ENCODE data around the gene TCP11L2.
"Not testable (repeated sequence)": the region's sequence is repeated elsewhere in the genome, so short reads cannot be mapped to it uniquely, and the experiment has no call there.

Gene TCP11L2

DNA sequence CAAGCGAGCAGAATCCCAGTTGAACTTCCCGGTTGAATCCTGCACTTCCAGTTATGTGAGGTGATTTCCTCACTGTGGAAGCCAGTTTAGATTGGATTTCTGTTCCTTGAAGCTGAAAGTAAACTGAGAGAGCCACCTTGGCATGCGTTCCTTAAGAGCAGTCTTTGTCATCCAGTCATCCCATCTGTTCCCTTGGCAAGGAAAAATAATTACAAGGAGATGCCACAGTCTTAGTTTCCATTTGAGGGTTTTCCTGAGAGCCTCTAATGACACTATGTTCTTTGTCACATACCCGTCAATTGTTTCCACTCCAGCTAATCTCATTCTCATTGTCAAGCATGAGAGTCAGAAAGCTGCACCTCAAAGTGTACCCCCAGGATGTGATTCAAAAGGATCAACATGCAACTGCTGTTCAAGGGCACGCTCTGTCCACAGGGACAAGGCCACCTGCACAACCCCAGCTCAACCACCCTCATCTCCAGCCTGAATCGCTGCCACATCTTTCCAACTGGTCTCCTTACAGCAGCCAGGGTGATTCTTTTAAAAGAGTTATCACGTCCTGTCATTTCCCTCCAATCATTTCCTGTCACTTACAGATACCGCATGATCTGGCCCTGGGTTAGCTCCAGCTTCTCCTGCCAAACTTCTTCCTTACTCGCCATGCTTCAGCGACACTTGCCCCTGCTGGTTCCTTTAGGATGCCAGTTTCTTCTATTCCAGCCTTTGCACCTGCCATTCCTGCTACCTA lies 18.0 kb upstream of the TCP11L2 start:
- no peak for DNase-seq (ENCODE audit: low spot score)

DNA sequence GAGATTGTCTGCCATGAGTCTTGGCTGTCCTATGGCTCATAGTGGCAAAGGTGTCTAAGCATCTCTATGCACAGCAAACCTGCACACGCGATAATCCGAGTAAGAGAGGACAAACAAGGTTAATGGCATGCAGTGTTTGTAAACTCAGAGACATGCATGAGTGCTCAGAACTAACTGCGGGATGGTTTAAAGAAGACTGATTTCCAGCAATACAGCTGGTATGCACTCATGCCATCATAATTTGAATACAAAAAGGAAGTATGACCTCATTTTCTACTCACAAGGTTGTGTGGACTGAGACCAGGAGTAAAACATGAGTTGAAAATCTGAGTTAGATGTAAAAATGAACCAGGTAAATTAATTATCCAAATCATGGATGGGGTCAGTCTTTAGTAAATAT lies 16.6 kb upstream of the TCP11L2 start:
- no peak for DNase-seq (ENCODE audit: low spot score)

- not testable (repeated sequence) for DNase-seq (ENCODE audit: low spot score)
Measured at GRCh38 chr12:106286576-106287162, 15.9 kb upstream of the TCP11L2 start.

GRCh38 chr12:106287364-106287763 lies 15.2 kb upstream of the TCP11L2 start:
- DNase-seq (ENCODE audit: low spot score), result no peak

GRCh38 chr12:106288101-106288493 lies 14.4 kb upstream of the TCP11L2 start:
- DNase-seq (ENCODE audit: low spot score), result no peak

GRCh38 chr12:106288494-106289195 lies 13.9 kb upstream of the TCP11L2 start:
- peak; percentile 75 for DNase-seq (ENCODE audit: low spot score)

DNA sequence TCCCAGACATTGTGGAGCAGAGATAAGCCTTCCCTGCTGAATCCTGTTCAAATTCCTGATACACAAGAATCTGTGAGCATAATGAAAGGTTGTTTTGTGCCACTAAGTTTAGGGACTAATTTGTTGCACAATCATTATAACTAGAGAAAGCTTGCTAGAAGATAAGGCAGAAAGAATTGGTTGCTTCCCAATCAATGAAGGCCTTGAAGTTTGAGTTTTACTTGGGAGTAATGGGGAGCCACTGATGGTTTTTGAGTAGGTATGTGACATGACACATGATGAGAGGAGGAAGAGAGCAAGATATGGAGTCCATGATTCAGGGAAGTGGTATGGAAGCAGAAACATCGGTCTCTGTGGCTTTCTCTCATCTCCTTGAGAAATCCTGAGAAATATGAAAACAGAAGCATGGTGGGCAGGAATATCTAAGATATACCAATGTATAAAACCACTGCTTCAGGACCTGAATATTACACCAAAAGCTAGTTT lies 13.3 kb upstream of the TCP11L2 start:
- peak; percentile 15 for DNase-seq (ENCODE audit: low spot score)

DNA sequence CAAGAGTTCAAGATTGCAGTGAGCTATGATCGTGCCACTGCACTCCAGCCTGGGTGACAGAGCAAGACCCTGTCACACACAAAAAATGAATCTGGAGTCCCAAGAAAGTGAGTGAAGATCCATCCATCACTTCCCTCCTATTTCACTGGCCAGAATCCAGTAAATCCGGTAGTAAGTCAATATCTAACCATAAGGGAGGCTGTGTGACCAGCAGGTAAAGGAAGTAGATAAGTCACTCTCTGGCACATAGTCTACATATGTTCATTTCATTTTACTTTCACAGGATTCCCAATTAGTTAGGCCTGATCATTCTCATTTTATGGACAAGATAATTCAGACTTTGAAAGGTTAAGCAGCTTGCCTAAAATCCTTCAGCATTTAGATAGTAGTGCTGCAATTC lies 11.9 kb upstream of the TCP11L2 start:
- no peak for DNase-seq (ENCODE audit: low spot score)

DNA sequence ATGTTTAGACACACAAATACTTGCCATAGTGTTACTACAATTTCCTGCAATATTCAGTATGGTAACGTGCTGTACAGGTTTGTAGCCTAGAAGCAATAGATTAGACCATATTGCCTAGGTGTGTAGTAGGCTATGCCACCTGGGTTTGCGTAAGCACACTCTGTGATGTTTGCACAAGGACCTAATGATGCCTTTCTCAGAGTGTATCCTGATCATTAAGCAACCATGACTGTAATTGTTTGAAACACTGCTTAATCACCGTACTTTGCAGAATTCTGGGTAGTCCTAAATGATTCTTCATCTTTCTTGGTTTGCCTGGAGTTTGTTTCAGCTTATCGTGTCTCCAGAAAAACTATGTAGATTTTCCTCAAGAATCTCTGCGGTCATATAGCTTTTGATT lies 11.2 kb upstream of the TCP11L2 start:
- no peak for DNase-seq (ENCODE audit: low spot score)

DNA sequence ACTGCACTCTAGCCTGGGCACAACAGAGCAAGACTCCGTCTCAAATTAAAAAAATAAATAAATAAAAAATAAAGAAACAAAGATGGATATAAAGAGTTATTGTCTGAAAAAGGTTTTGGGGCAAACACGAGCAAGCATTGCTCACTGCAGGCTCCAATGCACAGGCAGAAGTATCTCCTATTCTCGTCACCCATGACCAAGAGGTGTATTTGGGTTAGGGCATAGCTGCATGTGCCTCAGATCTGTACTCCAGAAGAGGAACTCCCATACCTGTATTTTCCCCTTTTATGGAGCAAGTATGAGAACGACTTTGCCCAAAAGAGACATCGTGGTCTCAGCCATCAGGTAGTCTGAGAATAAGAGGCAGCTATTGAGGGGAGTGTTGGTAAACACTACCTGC lies 10.2 kb upstream of the TCP11L2 start:
- DNase-seq (ENCODE audit: low spot score), result no peak

GRCh38 chr12:106296179-106296877 lies 6.2 kb upstream of the TCP11L2 start:
- peak; percentile 49 for DNase-seq (ENCODE audit: low spot score)

- DNase-seq (ENCODE audit: low spot score), result no peak
Measured at GRCh38 chr12:106297075-106297474, 5.5 kb upstream of the TCP11L2 start.

- no peak for DNase-seq (ENCODE audit: low spot score)
Measured at GRCh38 chr12:106297681-106298080, 4.9 kb upstream of the TCP11L2 start.

DNA sequence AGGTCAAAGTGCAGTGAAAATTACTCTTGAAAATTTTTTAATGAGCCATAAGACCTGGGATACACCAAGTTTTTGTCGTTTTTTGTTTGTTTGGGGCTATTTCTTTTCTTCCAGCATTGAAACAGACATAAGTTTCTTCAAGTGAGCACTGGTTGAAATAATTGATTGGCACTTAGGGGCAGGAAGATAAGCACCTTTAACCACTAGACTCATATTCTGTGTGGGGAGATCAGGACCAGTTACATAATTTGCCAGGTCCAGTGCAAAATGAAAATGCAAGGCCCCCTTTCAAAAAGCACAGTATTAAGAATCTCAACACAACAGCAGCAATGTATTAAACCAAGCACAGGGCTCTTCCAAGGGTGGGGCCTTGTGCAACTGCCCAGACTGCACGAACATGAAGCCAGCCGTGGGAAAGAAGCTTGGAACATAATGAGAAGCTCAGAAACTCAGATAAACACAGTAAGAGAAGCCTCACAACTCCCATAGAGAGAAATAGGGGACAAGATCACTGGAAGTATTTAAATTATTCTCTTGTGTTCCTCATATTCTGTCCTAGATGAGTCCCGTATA lies 3.2 kb upstream of the TCP11L2 start:
- peak; percentile 55 for DNase-seq (ENCODE audit: low spot score)

GRCh38 chr12:106300761-106301160 lies 1.8 kb upstream of the TCP11L2 start:
- DNase-seq (ENCODE audit: low spot score), result no peak

GRCh38 chr12:106301241-106301610 lies 1.3 kb upstream of the TCP11L2 start:
- peak; percentile 51 for DNase-seq (ENCODE audit: low spot score)

- no peak for DNase-seq (ENCODE audit: low spot score)
Measured at GRCh38 chr12:106301611-106302321, 767 bp upstream of the TCP11L2 start.

- peak; percentile 90 for DNase-seq (ENCODE audit: low spot score)
Measured at GRCh38 chr12:106303202-106303820, 778 bp downstream of the TCP11L2 start.

DNA sequence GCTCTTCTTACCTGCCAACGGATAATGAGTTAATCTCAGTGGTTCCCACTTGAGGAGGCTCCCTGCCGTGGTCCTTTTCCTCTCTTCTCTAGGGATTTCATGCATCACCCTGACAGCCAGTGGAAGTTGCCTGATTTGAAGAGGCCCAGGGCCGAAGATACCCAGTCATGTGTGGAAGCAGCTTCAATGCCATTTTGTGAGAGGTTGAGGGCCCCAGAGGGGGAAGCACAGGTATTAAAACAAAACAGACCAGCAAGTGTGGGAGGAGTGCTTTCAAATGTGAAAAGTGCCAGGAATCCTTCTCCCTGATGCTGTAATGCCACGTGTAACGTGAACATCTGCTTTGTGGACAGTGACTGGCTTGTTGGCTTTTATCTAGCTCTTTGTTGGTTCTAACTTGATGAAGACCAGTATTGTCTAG lies 1.5 kb downstream of the TCP11L2 start:
- no peak for DNase-seq (ENCODE audit: low spot score)

GRCh38 chr12:106304797-106305196 lies 2.3 kb downstream of the TCP11L2 start:
- no peak for DNase-seq (ENCODE audit: low spot score)

DNA sequence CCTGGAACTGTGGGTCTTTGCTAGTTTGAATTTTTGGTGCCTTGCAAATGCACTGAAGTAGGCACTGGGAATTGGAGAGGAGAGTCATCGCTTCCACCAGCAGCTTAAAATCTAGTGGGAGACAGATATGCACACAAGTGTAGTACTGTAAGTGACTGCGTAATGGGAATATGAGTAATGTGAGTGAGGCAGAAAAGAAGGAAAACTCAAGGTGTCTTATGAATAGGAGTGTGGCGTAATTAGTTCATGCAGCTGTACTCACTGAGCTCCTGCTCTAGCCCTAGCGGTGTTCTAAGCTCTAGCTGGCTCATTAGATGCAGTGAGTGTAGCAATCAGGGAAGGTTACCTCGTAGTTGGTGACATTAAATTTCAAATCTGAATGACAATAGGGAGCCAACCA lies 2.8 kb downstream of the TCP11L2 start:
- no peak for DNase-seq (ENCODE audit: low spot score)
